ES-I3 (cell line): ENCODE data around the gene FOXJ2.
"Not testable (repeated sequence)": the region's sequence is repeated elsewhere in the genome, so short reads cannot be mapped to it uniquely, and the experiment has no call there.

Source experiments
- H3K36me3 ChIP-seq: 2 replicates; pipeline ENCODE4 v1.6.1; 2013; ENCODE audit warnings: mild to moderate bottlenecking, low read length, control low read depth, moderate library complexity; ENCODE audit not compliant: insufficient read depth
- H3K4me1 ChIP-seq: 2 replicates; pipeline ENCODE4 v1.6.1; 2013; ENCODE audit warnings: mild to moderate bottlenecking, control low read depth, low read length; ENCODE audit not compliant: insufficient read depth
- H3K9ac ChIP-seq: 2 replicates; pipeline ENCODE4 v1.6.1; 2013; ENCODE audit warnings: low read depth, mild to moderate bottlenecking, low read length, moderate library complexity
- H3K9me3 ChIP-seq: 2 replicates; pipeline ENCODE4 v1.6.1; 2013; ENCODE audit warnings: mild to moderate bottlenecking, low read length, moderate library complexity; ENCODE audit not compliant: control insufficient read depth, insufficient read depth

Gene FOXJ2

DNA sequence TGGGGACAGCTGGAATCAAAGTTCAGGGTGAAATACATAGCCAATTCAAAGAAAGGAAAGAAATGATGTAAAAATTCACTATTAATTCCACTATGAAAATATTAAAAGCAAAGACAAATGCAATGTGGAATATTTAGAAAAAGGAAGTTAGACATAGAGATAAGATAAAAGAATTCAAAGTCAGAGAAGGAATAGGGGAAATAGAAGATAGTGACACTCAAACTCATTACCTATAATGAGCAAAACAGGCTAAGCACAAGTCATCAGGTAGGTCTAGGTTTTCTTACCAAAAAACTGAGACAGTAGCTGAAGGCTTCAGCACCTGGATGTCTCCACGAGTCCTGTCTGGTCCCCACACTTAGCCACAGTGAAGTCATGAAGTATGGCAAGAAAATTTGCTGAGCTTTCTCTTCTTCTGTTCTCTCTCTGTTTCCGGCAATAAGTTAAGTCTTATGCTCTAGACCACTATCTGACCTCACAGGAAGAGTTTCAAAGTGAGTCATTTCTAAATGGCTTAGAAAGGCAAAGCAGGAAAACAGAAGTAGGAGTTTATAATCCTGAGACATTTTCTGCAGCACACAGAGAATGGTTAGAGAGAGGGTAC, 33.6 kb downstream of the FOXJ2 start, which contains the start of gene C3AR1:
TSS of gene C3AR1 (minus strand) at position 369 of the 604 bp plus-strand sequence. CDS start 6,174 bp downstream, outside the sequence.
- Histone ChIP-seq H3K9ac (no peak within 1 kb of the TSS), H3K4me1 (no peaks in the 10 kb centered on the region; the same call in 1 of the 2 replicates)

GRCh38 chr12:8069582-8069981, 37.1 kb downstream of the FOXJ2 start:
- Histone ChIP-seq H3K9me3 (no peaks in the 10 kb centered on the region), H3K9ac (no peak overlapping the region), H3K4me1 (no peaks in the 10 kb centered on the region; the same call in 1 of the 2 replicates), H3K36me3 (no peaks in the 10 kb centered on the region)

More for the DNA sequence above, 33.6 kb downstream of the FOXJ2 start, which contains the start of gene C3AR1:
- no peaks in the 10 kb centered on the region for H3K9me3 ChIP-seq
- H3K36me3 ChIP-seq, result no peaks in the 10 kb centered on the region

DNA sequence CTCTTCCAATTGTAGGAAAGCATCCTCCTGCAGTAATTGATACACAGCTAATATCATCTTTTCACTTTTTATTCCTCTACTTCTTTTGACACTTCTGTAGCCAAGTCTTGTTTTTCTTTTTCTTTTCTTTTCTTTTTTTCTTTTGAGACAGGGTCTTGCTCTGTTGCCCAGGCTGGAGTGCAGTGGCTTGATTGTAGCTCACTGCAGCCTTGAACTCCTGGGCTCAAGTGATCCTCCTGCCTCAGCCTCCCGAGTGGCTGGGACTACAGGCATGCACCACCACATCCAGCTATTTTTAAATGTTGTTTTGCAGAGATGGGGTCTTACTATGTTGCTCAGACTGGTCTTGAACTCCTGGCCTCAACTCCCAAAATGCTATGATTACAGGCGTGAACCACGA, 39.3 kb downstream of the FOXJ2 start:
- not testable (repeated sequence) for H3K9ac ChIP-seq, H3K4me1 ChIP-seq, H3K36me3 ChIP-seq, H3K9me3 ChIP-seq

- no peak overlapping the region for H3K9ac ChIP-seq
- peaks cover 18% of the 10 kb centered on the region for H3K4me1 ChIP-seq
- no peaks in the 10 kb centered on the region for H3K9me3 ChIP-seq
- no peaks in the 10 kb centered on the region for H3K36me3 ChIP-seq
Measured at GRCh38 chr12:8075935-8076334, 43.4 kb downstream of the FOXJ2 start.

DNA sequence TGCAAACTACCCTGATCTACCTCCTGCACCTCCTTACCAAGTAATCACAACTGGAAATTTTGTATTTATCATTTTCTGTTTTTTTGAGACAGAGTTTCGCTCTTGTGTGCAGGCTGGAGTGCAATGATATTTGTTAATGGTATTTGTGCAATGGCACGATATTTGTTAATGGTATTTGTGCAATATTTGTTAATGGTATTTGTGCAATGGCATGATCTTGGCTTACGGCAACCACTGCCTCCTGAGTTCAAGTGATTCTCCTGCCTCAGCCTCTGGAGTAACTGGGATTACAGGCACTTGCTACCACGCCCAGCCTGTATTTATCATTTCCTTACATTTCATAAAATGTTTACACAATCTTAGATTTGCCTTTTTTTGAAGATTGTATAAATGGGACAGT, 43.9 kb downstream of the FOXJ2 start:
- Histone ChIP-seq H3K9me3 (no peaks in the 10 kb centered on the region), H3K4me1 (peaks cover 18% of the 10 kb centered on the region), H3K36me3 (no peaks in the 10 kb centered on the region), H3K9ac (no peak overlapping the region)

DNA sequence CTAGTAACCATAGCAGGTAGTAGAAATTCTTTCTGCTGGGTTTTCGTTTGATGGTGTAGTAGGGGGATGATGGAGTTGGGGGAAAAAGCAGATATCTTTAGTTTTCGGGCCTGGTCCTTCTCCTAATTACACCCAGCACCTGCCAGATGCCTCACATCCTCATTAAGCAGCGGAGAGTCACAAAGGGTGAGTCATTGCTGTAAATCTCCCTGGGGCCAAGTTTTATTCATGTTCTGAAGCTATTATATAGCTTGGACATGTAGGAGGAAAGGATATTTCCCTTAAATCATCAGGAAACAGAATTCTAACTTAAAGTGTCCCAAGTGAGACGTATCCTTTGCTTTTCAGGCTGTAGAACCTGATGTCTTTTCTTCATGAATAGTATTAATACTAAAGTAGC, 44.7 kb downstream of the FOXJ2 start:
- no peak overlapping the region for H3K9ac ChIP-seq
- H3K36me3 ChIP-seq, result no peaks in the 10 kb centered on the region
- peaks cover 18% of the 10 kb centered on the region for H3K4me1 ChIP-seq
- H3K9me3 ChIP-seq, result no peaks in the 10 kb centered on the region

DNA sequence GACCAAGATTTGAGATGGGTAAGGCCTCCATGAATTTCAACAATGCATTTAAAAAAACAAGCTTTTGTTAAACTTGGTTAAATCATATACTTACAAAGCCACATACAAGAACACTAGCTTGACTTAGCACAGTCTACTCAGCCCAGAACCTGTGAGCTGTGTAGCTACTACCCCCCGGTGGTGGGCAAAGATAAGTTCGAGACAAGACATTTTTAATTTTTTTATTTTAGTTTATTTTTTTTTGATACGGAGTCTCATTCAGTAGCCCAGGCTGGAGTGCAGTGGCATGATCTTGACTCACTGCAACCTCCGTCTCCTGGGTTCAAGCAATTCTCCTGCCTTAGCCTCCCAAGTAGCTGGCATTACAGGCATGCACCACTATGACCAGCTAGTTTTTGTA, 45.9 kb downstream of the FOXJ2 start:
- peaks cover 18% of the 10 kb centered on the region for H3K4me1 ChIP-seq
- H3K9me3 ChIP-seq, result no peaks in the 10 kb centered on the region
- H3K9ac ChIP-seq, result no peak overlapping the region
- H3K36me3 ChIP-seq, result no peaks in the 10 kb centered on the region

GRCh38 chr12:8078916-8079315, 46.4 kb downstream of the FOXJ2 start:
- Histone ChIP-seq H3K4me1 (peaks cover 18% of the 10 kb centered on the region), H3K9me3 (no peaks in the 10 kb centered on the region), H3K9ac (no peak overlapping the region), H3K36me3 (no peaks in the 10 kb centered on the region)

- Histone ChIP-seq H3K36me3 (no peaks in the 10 kb centered on the region), H3K4me1 (peaks cover 18% of the 10 kb centered on the region), H3K9ac (no peak overlapping the region), H3K9me3 (no peaks in the 10 kb centered on the region)
Measured at GRCh38 chr12:8080120-8080519, 47.6 kb downstream of the FOXJ2 start.

DNA sequence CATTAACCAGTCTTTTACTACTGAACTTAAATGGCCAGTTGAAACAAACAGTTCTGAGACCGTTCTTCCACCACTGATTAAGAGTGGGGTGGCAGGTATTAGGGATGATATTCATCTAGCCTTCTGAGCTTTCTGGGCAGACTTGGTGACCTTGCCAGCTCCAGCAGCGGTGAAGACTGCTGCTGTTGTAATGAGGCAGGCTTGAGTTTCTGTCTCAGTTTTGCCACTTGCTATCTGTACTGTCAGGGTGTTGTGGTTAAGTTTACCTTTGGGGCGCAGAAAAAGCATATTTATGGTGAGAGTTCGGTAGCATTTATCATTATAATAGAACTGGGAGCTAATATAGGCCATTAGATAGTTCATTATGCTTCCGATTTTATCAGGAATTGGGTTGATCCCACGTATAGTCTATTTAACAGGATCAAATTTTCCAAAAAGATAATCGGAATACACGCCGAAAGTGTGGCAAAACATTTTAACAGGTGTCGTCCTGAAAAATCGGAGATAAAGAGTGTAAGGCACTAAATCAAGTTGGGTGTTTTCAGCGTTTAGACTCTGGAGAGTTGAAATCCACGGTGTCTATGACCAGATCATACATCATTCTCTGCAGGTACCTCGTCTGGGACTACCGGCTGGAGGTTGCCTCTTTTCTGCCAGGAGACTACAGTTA, 48.9 kb downstream of the FOXJ2 start:
- no peaks in the 10 kb centered on the region for H3K9me3 ChIP-seq
- peak overlapping the region; percentile 86 for H3K9ac ChIP-seq
- peaks cover 18% of the 10 kb centered on the region for H3K4me1 ChIP-seq
- H3K36me3 ChIP-seq, result no peaks in the 10 kb centered on the region

DNA sequence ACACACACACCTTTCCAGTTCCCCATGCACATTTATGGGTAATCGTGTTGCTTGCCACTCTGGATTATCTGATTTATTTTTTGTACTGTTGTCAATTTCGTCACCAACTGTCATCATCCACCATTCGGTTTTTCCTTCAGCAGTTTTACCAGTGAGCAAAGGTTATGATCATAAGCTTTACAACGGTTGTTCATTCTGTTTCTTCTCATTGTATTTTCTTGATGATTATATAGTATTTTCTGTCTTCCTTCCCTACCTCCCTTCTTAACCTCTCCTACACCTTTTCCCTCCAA, 50.2 kb downstream of the FOXJ2 start:
- H3K9ac ChIP-seq, result peak overlapping the region; percentile 86

DNA sequence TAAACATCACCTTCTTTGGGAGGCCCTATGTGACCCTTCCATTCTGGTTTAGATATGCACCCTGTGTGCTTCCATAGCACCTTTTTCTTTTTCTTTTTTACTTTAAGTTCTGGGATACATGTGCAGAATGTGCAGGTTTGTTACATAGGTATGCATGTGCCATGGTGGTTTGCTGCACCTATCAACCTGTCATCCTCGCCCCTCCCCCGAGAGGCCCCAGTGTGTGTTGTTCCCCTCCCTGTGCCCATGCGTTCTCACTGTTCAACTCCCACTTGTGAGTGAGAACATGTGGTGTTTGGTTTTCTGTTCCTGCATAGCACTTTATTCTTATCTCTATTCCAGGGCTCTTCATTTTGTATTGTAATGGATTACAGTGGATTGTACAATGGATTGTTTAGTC, 51.8 kb downstream of the FOXJ2 start:
- H3K9ac ChIP-seq, H3K4me1 ChIP-seq, H3K9me3 ChIP-seq, H3K36me3 ChIP-seq: not testable (repeated sequence)

More for the DNA sequence above, 50.2 kb downstream of the FOXJ2 start:
- H3K4me1 ChIP-seq, result peaks cover 7% of the 10 kb centered on the region; the same call in 1 of the 2 replicates
- H3K9me3 ChIP-seq, result no peaks in the 10 kb centered on the region
- no peaks in the 10 kb centered on the region for H3K36me3 ChIP-seq

DNA sequence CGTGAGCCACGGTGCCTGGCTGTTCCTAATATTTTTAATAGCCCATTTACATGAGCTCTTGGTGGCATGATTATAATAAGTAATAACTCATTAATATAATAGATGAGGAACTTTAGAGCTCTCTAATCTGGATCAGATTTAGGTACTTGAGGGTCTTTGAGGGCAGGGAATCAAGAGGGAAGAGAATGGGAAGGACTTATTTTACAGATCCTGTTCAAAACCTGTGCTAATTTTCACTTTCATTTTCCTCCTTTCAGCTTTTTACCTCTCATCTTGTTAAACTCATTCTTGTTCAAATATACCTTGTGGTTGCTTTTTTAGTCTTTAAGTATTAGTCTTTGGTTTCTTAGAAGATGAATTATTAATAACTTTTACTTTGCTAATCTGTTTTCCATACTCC, 55.1 kb downstream of the FOXJ2 start:
- Histone ChIP-seq H3K9me3 (no peaks in the 10 kb centered on the region), H3K9ac (no peak overlapping the region)

GRCh38 chr12:8088574-8088973, 56.1 kb downstream of the FOXJ2 start:
- no peaks in the 10 kb centered on the region for H3K9me3 ChIP-seq
- no peaks in the 10 kb centered on the region for H3K4me1 ChIP-seq
- no peak overlapping the region for H3K9ac ChIP-seq
- H3K36me3 ChIP-seq, result no peaks in the 10 kb centered on the region

More for the DNA sequence above, 55.1 kb downstream of the FOXJ2 start:
- Histone ChIP-seq H3K36me3 (no peaks in the 10 kb centered on the region), H3K4me1 (no peaks in the 10 kb centered on the region)

GRCh38 chr12:8089277-8089676, 56.8 kb downstream of the FOXJ2 start:
- H3K4me1 ChIP-seq, H3K36me3 ChIP-seq, H3K9ac ChIP-seq, H3K9me3 ChIP-seq: not testable (repeated sequence)
